ENCODE measurements around the gene ZSCAN16. TPM values are rescaled to one million over a fixed set of nuclear protein-coding genes. Genes with fewer than 3 reads are reported as not detected.

ZSCAN16 gene
- total and polyA plus RNA-seq, 9 of the 15 experiments (the other 6 are each of a cell fraction or from before 2014, with no cell fraction given), result 0.08 TPM; not detected in 8

DNA sequence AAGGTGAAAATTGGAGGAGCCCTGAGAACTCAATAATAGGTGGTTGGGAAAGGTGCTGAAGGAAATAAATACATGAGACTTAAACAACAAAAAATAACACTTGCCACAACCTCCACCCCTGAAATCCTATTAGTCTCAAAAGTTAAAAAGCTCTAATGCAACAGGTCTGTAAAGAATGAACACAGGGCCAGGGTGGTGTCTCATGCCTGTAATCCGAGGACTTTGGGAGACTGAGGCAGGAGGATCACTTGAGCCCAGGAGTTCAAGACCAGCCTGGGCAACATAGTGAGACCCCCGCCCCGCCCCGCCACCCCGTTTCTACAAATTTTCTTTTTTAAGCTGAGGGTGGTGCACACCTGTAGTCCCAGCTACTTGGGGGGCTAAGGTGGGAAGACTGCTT is 16.2 kb downstream of the ZSCAN16 start:
- intact Hi-C loops (cut with micrococcal nuclease) (loop anchor here (1.0 kb wide), 2 partner anchors 85 to 112 kb away; partner anchors contain the start of genes ZKSCAN4 and ZSCAN9), in situ Hi-C loops (cut with MboI) (no loop called here)
- ChIA-PET POLR2A (interaction anchor here (0.7 to 3.9 kb wide), 14 partner anchors 12 to 243 kb away, joined by 3 to 50 read pairs (median 4); partner anchors contain the start of genes ZKSCAN3, ZKSCAN4, ZSCAN26 and ZSCAN31), CTCF (ENCODE audit: low intra/inter-chr PET ratio) (no interaction called here)
- no peak overlapping the region for H3K4me2 ChIP-seq (ENCODE audit: insufficient read depth, low read length)
- peaks cover 12 to 17% of the 10 kb centered on the region in 2 experiments; a peak in 4 of 5 replicates for H3K4me1 ChIP-seq (replicated peaks in 1 of 2; ENCODE audit: control insufficient read depth in 2 of 2, insufficient read depth in 2 of 2, low read length in 2 of 2)
- 68% methylated on average over 5 of the region's 5 CpGs for WGBS (ENCODE audit: insufficient coverage, low coverage, missing lambda C conversion rate)
- H3K27ac ChIP-seq (ENCODE audit: extremely low read depth, low read depth, low read length), result no peak overlapping the region
- no peak for FAIRE-seq
- H3K27me3 ChIP-seq (ENCODE audit: control insufficient read depth in 2 of 2, insufficient read depth in 2 of 2, low read length in 2 of 2), result no peaks in the 10 kb centered on the region
- no peaks in the 10 kb centered on the region for H3K9me1 ChIP-seq (ENCODE audit: control insufficient read depth, insufficient read depth, low read length)
- H3K9ac ChIP-seq (ENCODE audit: insufficient read depth in 1 of 2, low read depth in 2 of 2, low read length in 2 of 2), result no peak overlapping the region
- no peaks in the 10 kb centered on the region for H4K20me1 ChIP-seq (replicated peaks; ENCODE audit: control insufficient read depth, insufficient read depth, low read length)
- no TSS peak for BruUV-seq (replicated peaks)
- peaks cover 53% of the 10 kb centered on the region for H3K79me2 ChIP-seq (ENCODE audit: control insufficient read depth, insufficient read depth, low read length)
- no peaks in the 10 kb centered on the region; the same call in 1 of the 2 replicates for H3K9me3 ChIP-seq (replicated peaks; ENCODE audit: control insufficient read depth, insufficient read depth, low read depth, low read length)
- peaks cover 16% of the 10 kb centered on the region for H3K36me3 ChIP-seq (ENCODE audit: control insufficient read depth, insufficient read depth, low read length)
- no peak for DNase-seq (ENCODE audit: extremely low read depth in 1 of 4, low spot score in 3 of 4)
- peak overlapping the region; percentile 98; the same call in 1 of the 2 replicates for H2AFZ ChIP-seq (ENCODE audit: low read depth, low read length)
- no peak overlapping the region for H3K4me3 ChIP-seq
- TF ChIP-seq CCAR2 (IDR thresholded peaks at IDR 0.05; ENCODE audit: low read depth, low read length) (no peak), ZSCAN32 (CRISPR knock-in tag; IDR thresholded peaks at IDR 0.05) (no peak), TEAD4 (IDR thresholded peaks at IDR 0.05; ENCODE audit: low read length) (no peak), TEAD4 (CRISPR knock-in tag; IDR thresholded peaks at IDR 0.05; ENCODE audit: borderline replicate concordance) (no peak), CREB1 (IDR thresholded peaks at IDR 0.05) (no peak), CREB1 (CRISPR knock-in tag; IDR thresholded peaks at IDR 0.05) (no peak), ZNF347 (CRISPR knock-in tag; IDR thresholded peaks at IDR 0.05; ENCODE audit: low read depth) (no peak), KLF6 (CRISPR knock-in tag; IDR thresholded peaks at IDR 0.05; ENCODE audit: borderline replicate concordance) (no peak), U2AF2 (optimal IDR thresholded peaks at IDR 0.05; ENCODE audit: low read depth, low read length) (no peak), RB1 (IDR thresholded peaks at IDR 0.05; ENCODE audit: low read depth) (no peak), POLR3A (IDR thresholded peaks at IDR 0.05; ENCODE audit: borderline replicate concordance, extremely low read depth, insufficient read depth, insufficient read length) (no peak), ZNF124 (CRISPR knock-in tag; IDR thresholded peaks at IDR 0.05) (no peak), RBM17 (IDR thresholded peaks at IDR 0.05; ENCODE audit: borderline replicate concordance, low read depth, low read length) (no peak)
- no peak for ATAC-seq
